Erythroblast (primary cell): Measurements from ENCODE around the gene ALMS1.

ENCODE experiments used
- GATA1 ChIP-seq: IDR thresholded peaks from 2 replicates; pipeline ENCODE4 v1.6.1; 2011; ENCODE audit warnings: low read depth, mild to moderate bottlenecking, control low read depth, low read length, moderate library complexity
- POLR2A ChIP-seq: IDR thresholded peaks from 2 replicates; pipeline ENCODE4 v1.6.1; 2011; ENCODE audit warnings: mild to moderate bottlenecking, low read length

DNA sequence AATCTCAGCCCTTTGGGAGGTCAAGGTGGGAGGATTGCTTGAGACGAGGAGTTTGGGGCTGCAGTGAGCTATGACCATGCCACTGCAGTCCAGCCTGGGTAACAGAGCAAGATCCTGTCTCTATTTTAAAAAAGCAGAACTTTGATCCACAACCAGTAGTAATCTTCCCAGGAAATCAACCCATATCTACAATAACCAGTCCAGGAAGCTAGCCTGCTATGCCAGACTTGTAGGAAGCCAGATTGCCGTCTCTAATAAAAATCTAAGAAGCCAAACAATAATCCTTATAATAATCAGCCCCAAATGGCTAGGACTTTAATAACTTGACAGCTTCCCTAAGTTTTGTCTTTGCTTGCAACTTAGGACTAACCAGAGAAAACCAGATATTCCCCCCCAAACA lies 9.0 kb upstream of the ALMS1 start:
- TF ChIP-seq POLR2A (no peak), GATA1 (no peak)
